Measurements from ENCODE around the gene PROC.

PROC gene

DNA sequence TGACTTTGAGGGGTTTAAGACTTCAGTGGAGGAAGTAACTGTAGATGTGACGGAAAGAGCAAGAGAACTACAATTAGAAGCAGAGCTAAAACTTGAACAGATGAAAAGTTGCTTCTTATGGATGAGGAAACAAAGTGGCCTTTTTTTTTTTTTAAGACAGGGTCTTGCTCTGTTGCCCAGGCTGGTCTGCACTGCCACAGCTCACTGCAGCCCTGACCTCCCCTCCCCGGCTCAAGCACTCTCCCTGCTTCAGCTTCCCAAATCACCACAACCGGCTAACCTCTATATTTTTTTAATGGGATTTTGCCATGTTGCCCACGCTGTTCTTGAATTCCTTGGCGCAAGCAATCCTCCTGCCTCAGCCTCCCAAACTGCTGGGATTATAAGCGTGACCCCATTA is 33.7 kb upstream of the PROC start:
- no peak overlapping the region for H3K4me3 ChIP-seq (ENCODE audit: low read depth, low read length)
- peaks cover 37% of the 10 kb centered on the region for H3K4me1 ChIP-seq (ENCODE audit: control insufficient read depth, insufficient read depth, low read length, unreplicated experiment)
- H3K79me2 ChIP-seq (ENCODE audit: control insufficient read depth, insufficient read depth, low read length, unreplicated experiment) = peaks cover 75% of the 10 kb centered on the region

DNA sequence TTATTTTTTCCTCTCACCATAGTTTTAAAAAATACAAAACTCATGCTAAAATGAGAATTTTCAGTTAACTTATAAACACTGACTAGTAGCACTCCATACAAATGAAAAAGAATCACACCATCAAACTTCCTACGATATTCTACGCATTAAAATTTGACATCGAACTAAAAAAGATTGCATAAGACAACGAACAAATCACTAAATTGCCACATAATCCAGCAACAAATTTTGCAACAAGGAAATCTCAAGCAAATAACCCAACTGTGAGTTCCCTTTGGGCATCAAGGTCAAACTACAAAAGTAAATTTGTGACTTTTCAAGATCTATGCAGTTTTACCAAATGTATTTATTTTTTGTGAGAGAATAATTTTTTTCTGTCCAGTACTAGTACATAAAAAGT is 32.0 kb upstream of the PROC start:
- Histone ChIP-seq H2AFZ (ENCODE audit: low read length, unreplicated experiment) (no peak overlapping the region), H3K27ac (ENCODE audit: low read depth, low read length) (peak overlapping the region; percentile 97), H3K4me1 (ENCODE audit: control insufficient read depth, insufficient read depth, low read length, unreplicated experiment) (peaks cover 37% of the 10 kb centered on the region), H3K36me3 (ENCODE audit: insufficient read depth, low read length) (no peaks in the 10 kb centered on the region), H3K27me3 (ENCODE audit: insufficient read depth, low read length) (no peaks in the 10 kb centered on the region), H3K79me2 (ENCODE audit: control insufficient read depth, insufficient read depth, low read length, unreplicated experiment) (peaks cover 59% of the 10 kb centered on the region), H3K4me3 (ENCODE audit: low read depth, low read length) (peak overlapping the region; percentile 86)

More for the DNA sequence above, 33.7 kb upstream of the PROC start:
- H3K27me3 ChIP-seq (ENCODE audit: insufficient read depth, low read length) = no peaks in the 10 kb centered on the region
- H3K27ac ChIP-seq (ENCODE audit: low read depth, low read length) = no peak overlapping the region
- H2AFZ ChIP-seq (ENCODE audit: low read length, unreplicated experiment) = no peak overlapping the region
- H3K36me3 ChIP-seq (ENCODE audit: insufficient read depth, low read length) = no peaks in the 10 kb centered on the region

DNA sequence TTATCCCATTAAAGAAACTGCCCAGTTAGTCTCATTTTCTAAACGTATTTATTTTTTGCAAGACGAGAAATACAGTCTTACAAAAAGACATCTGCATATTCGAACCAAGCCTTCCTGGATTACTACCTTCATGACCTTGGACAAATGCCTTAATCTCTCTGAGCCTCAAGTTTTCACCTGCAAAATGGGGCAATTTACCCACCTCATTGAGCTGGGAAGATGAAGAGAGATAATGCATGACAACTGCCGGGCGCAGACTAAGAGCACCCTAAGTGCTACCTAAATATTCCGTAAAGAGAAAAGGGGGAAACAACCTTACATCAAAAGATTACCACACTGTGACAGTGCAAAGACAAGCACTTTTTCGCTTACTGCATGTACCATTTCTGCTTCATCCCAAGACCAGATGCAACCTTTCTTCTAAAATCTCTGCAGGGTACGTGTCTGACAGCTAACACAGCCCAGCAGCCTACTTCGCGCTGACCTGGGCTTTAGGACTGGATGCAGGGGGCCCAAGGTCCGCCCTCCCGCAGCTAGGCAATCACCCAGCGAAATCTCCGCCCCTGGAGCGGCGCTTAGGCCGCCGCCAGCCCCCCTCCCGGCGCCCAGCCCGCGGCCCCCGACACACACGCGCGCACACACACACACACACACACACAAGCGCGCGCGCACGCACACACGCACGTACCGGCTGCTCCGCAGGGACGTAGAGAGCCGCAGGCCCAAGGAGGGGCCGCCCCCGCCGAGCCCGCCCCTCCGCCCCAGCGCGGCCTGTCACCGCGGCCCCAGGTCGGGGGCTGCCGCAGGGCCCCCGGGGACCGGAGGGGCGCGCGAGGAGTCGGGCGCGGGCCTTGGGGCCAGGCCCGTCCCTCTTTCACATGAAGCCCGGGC is 31.2 kb upstream of the PROC start:
- H3K36me3 ChIP-seq (ENCODE audit: insufficient read depth, low read length) = no peaks in the 10 kb centered on the region
- peak overlapping the region; percentile 85 for H2AFZ ChIP-seq (ENCODE audit: low read length, unreplicated experiment)
- peak overlapping the region; percentile 97 for H3K27ac ChIP-seq (ENCODE audit: low read depth, low read length)
- H3K27me3 ChIP-seq (ENCODE audit: insufficient read depth, low read length) = no peaks in the 10 kb centered on the region
- peaks cover 51% of the 10 kb centered on the region for H3K79me2 ChIP-seq (ENCODE audit: control insufficient read depth, insufficient read depth, low read length, unreplicated experiment)
- H3K4me3 ChIP-seq (ENCODE audit: low read depth, low read length) = peak overlapping the region; percentile 86
- peaks cover 31% of the 10 kb centered on the region for H3K4me1 ChIP-seq (ENCODE audit: control insufficient read depth, insufficient read depth, low read length, unreplicated experiment)

DNA sequence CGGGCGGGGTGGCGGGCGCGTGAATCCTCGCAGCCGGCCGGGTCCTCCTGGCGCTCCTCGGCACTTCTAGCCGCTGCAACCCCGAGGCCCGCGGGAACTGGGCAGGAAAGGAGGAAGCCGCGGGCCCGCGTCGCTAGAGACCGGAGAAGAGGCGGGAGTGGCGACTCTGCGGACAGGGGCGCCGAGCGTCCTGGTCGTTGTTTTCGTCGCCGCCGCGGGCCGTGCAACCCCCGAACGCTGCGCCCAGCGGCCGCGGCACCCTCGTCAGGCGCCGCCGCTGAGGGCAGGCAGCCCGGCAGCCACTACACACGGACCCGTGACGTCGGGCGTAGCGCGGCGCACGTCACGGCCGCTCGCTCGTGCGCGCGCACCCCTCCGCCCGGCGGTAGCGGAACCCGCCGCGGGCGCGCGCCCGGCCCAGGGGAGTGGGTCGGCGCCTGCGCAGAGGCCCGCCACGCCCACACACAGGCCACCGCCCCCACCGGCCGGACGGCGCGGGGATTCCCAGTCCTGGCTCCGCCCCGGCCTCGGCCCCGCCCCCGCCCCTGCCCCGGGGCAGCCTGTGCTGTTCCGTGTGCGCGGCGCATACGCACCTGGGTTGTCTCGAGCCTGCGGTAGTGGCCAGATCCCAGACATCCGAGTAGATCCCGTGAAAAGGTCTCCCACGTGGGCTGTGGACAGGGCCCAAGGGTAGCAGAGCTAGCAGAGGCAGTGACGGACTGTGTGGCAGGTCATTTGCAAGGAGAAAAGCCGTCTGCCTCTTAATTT is 30.4 kb upstream of the PROC start, which contains the start of gene MAP3K2:
Gene MAP3K2, minus strand, starts transcription at position 321 of the 768 bp plus-strand sequence. CDS start 44,846 bp downstream, outside the sequence.
- Histone ChIP-seq H3K4me1 (ENCODE audit: control insufficient read depth, insufficient read depth, low read length, unreplicated experiment) (peaks cover 38% of the 10 kb centered on the region), H3K27me3 (ENCODE audit: insufficient read depth, low read length) (no peaks in the 10 kb centered on the region), H2AFZ (ENCODE audit: low read length, unreplicated experiment) (peak within 1 kb of the TSS; percentile 85), H3K4me3 (ENCODE audit: low read depth, low read length) (peak within 1 kb of the TSS; percentile 86), H3K79me2 (ENCODE audit: control insufficient read depth, insufficient read depth, low read length, unreplicated experiment) (peaks cover 43% of the 10 kb centered on the region), H3K27ac (ENCODE audit: low read depth, low read length) (peak within 1 kb of the TSS; percentile 97), H3K36me3 (ENCODE audit: insufficient read depth, low read length) (no peaks in the 10 kb centered on the region)

DNA sequence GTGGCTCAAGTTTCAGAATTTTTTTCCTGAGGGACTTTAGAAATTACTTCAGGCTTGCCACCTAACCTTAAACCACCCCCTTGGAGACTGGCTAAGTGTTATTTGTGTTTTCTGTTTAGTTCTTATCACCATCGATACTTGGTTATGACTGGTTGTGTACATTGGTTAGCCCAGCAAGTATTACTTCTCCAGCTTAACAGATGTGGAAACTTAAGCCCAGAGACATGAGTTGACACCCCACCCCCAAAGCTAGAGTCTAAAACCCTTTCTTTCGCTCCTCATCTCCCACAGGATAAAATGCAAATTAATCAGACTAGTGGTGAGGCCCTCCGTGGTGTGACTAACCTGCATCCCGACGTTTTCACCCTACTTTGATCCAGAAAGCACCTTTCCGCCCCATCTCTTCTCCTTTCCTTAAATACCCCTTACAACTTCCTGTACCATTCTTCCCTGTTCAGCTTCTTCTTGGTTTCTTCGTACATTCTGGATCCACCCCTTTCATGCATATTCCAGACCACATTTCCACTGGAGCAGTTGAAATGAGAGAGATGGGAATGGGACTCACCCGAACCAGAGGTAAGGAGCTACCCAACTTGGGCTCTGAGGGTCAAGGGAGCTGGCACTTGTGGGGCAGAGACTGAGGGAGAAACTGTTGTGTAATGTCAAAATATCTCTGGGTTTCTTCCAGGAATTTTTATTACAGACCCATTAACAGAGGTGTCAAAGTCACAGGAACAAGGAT is 29.6 kb upstream of the PROC start:
- peaks cover 35% of the 10 kb centered on the region for H3K79me2 ChIP-seq (ENCODE audit: control insufficient read depth, insufficient read depth, low read length, unreplicated experiment)
- H3K4me3 ChIP-seq (ENCODE audit: low read depth, low read length) = peak overlapping the region; percentile 85
- peaks cover 41% of the 10 kb centered on the region for H3K4me1 ChIP-seq (ENCODE audit: control insufficient read depth, insufficient read depth, low read length, unreplicated experiment)
- H3K27me3 ChIP-seq (ENCODE audit: insufficient read depth, low read length) = no peaks in the 10 kb centered on the region
- H3K36me3 ChIP-seq (ENCODE audit: insufficient read depth, low read length) = peaks cover 2% of the 10 kb centered on the region; the same call in 1 of the 2 replicates
- peak overlapping the region; percentile 66; the same call in 1 of the 2 replicates for H3K27ac ChIP-seq (ENCODE audit: low read depth, low read length)
- peak overlapping the region; percentile 85 for H2AFZ ChIP-seq (ENCODE audit: low read length, unreplicated experiment)

DNA sequence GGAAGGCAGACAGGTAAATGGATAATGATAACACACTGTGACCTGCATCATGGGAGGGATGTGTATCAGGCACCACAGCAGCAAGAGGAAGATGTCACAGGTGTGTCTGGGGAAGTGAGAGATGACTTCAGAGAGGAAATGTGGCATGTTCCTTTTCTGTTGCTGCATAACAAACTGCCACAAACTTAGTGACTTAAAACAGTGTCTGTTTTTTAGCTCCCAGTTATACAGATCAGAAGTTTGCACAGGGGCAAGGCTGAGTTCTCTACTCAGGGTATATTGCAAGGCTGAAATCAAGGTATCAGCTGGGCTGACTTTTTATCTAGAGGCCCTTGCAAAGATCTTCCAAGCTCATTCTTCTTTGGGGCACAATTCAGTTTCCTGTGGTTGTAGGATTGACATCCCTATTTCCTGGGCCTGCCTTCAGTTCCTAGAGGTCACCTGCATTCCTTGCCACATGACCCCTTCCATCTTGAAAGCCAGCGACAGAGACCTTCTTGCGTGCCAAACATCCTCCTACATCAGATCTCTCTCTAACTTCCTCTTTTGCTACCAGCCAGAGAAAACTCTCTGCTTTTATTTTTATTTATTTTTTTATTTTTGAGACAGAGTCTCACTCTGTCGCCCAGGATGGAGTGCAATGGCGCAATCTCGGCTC is 28.3 kb upstream of the PROC start:
- Histone ChIP-seq H2AFZ (ENCODE audit: low read length, unreplicated experiment) (no peak overlapping the region), H3K36me3 (ENCODE audit: insufficient read depth, low read length) (peaks cover 3% of the 10 kb centered on the region; the same call in 1 of the 2 replicates), H3K4me3 (ENCODE audit: low read depth, low read length) (no peak overlapping the region), H3K27ac (ENCODE audit: low read depth, low read length) (no peak overlapping the region), H3K4me1 (ENCODE audit: control insufficient read depth, insufficient read depth, low read length, unreplicated experiment) (peaks cover 33% of the 10 kb centered on the region), H3K27me3 (ENCODE audit: insufficient read depth, low read length) (no peaks in the 10 kb centered on the region), H3K79me2 (ENCODE audit: control insufficient read depth, insufficient read depth, low read length, unreplicated experiment) (peaks cover 25% of the 10 kb centered on the region)

DNA sequence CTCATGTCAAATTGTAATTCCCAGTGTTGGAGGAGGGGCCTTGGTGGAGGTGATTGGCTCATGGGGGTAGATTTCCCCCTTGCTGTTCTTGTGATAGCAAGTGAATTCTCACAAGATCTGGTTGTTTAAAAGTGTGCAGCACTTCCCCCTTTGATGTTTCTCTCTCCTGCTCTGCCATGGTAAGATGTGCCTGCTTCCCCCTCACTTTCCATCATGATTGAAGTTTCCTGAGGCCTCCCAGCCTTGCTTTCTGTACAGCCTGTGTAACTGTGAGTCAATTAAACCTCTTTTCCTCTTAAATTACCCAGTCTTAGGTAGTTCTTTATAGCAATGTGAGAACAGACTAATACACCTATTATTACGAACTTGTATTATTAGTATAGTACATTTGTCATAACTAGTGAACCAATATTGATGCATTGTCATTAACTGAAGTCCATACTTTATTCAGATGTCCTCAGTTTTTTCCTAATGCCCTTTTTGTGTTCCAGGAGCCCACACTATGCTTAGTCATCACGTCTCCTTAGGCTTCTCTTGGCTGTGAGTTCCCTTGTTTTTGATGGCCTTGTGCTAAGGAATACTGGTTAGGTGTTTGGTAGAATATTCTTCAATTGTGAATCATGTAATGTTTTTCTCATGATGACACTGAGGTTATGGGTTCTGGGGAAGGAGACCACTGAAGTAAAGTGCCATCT is 25.9 kb upstream of the PROC start:
- H3K27me3 ChIP-seq (ENCODE audit: insufficient read depth, low read length) = no peaks in the 10 kb centered on the region
- peaks cover 3% of the 10 kb centered on the region for H3K79me2 ChIP-seq (ENCODE audit: control insufficient read depth, insufficient read depth, low read length, unreplicated experiment)
- peaks cover 3% of the 10 kb centered on the region; the same call in 1 of the 2 replicates for H3K36me3 ChIP-seq (ENCODE audit: insufficient read depth, low read length)
- peak overlapping the region; percentile 6 for H2AFZ ChIP-seq (ENCODE audit: low read length, unreplicated experiment)
- H3K27ac ChIP-seq (ENCODE audit: low read depth, low read length) = peak overlapping the region; percentile 72
- no peak overlapping the region for H3K4me3 ChIP-seq (ENCODE audit: low read depth, low read length)
- H3K4me1 ChIP-seq (ENCODE audit: control insufficient read depth, insufficient read depth, low read length, unreplicated experiment) = peaks cover 24% of the 10 kb centered on the region

DNA sequence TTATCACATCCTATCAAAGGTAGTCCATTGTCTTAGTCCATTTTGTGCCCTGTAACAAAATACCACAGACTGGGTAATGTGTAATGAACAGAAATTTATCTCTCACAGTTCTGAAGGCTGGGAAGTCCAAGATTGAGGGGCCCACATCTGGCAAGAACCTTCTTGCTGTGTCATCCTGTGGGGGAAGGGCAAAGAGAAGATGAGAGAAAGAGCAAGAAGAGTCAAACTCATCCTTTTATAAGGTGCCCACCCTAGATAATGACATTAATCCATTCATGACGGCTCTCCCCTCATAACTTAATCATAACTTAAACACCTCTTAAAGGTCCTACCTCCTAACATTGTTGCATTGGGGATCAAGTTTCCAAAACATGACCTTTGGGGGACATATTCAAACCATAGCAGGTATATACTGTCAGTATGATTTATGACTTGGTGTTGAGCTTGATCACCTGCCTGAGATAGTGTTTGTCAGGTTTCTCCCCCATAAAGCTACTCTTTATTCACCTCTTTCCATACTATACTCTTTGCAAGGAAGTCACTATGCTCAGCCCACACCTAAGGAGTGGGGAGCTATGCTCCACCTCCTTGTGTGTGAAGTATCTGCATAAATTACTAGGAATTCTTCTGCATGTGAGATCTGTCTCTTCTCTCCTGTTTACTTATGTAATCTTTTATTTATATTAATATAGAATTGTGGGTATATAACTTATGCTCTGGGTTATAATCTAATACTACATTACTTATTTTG is 25.2 kb upstream of the PROC start:
- peak overlapping the region; percentile 72 for H3K27ac ChIP-seq (ENCODE audit: low read depth, low read length)
- no peaks in the 10 kb centered on the region for H3K79me2 ChIP-seq (ENCODE audit: control insufficient read depth, insufficient read depth, low read length, unreplicated experiment)
- no peak overlapping the region for H2AFZ ChIP-seq (ENCODE audit: low read length, unreplicated experiment)
- no peaks in the 10 kb centered on the region for H3K27me3 ChIP-seq (ENCODE audit: insufficient read depth, low read length)
- H3K4me3 ChIP-seq (ENCODE audit: low read depth, low read length) = no peak overlapping the region
- peaks cover 3% of the 10 kb centered on the region; the same call in 1 of the 2 replicates for H3K36me3 ChIP-seq (ENCODE audit: insufficient read depth, low read length)
- peaks cover 28% of the 10 kb centered on the region for H3K4me1 ChIP-seq (ENCODE audit: control insufficient read depth, insufficient read depth, low read length, unreplicated experiment)

DNA sequence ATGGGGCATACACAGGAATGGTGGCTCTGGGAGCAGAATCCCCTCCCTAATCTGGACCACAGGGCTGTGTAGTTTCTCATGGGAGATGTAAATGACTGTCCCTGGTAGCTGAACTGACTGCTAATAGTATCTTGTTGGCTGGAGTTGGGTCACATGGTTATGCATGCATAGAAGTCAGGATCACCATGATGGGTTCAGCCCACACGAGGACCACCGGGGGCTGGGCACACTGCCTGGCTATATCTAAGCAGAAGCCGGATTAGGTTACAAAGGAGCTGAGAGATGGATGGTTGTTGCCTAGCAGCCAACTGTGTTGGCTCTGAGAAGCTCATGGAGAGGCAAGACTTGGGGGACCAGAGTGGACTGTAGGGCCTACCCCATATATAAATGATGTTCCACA is 23.7 kb upstream of the PROC start:
- no peaks in the 10 kb centered on the region for H3K79me2 ChIP-seq (ENCODE audit: control insufficient read depth, insufficient read depth, low read length, unreplicated experiment)
- H3K27me3 ChIP-seq (ENCODE audit: insufficient read depth, low read length) = no peaks in the 10 kb centered on the region
- H3K4me3 ChIP-seq (ENCODE audit: low read depth, low read length) = no peak overlapping the region
- no peak overlapping the region for H2AFZ ChIP-seq (ENCODE audit: low read length, unreplicated experiment)
- peaks cover 3% of the 10 kb centered on the region; the same call in 1 of the 2 replicates for H3K36me3 ChIP-seq (ENCODE audit: insufficient read depth, low read length)
- peaks cover 19% of the 10 kb centered on the region for H3K4me1 ChIP-seq (ENCODE audit: control insufficient read depth, insufficient read depth, low read length, unreplicated experiment)
- no peak overlapping the region for H3K27ac ChIP-seq (ENCODE audit: low read depth, low read length)
